ENCODE measurements around the gene EXOC3L4.

DNA sequence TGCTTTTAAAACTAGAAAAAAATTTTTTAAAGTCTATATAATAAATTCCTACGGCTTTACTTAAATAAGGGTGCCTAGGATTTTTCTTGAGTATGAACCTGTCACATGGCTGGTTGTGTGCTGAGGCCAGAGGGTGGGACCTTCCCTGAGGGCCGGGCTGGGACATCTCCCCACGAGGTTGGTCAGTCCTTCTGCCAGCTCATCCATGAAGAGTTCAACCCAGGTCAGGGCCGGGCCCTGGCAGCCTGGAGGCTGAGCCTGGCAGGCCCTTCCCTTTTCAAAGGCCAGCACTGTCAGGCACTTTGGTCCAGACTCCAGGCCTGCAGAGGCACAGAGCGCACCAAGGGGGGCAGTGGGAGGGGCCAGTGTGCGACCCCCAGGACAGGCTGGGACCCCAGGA, 60.5 kb downstream of the EXOC3L4 start:
- TF ChIP-seq, protein P1, sequence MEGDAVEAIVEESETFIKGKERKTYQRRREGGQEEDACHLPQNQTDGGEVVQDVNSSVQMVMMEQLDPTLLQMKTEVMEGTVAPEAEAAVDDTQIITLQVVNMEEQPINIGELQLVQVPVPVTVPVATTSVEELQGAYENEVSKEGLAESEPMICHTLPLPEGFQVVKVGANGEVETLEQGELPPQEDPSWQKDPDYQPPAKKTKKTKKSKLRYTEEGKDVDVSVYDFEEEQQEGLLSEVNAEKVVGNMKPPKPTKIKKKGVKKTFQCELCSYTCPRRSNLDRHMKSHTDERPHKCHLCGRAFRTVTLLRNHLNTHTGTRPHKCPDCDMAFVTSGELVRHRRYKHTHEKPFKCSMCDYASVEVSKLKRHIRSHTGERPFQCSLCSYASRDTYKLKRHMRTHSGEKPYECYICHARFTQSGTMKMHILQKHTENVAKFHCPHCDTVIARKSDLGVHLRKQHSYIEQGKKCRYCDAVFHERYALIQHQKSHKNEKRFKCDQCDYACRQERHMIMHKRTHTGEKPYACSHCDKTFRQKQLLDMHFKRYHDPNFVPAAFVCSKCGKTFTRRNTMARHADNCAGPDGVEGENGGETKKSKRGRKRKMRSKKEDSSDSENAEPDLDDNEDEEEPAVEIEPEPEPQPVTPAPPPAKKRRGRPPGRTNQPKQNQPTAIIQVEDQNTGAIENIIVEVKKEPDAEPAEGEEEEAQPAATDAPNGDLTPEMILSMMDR (conservative IDR thresholded peaks at IDR 0.05 in 1 of 2, IDR thresholded peaks at IDR 0.05 in 1 of 2; ENCODE audit: low read depth in 1 of 2, low read length in 2 of 2) = no peak
- no peak for TF ChIP-seq EZH2 (IDR thresholded peaks at IDR 0.05; ENCODE audit: low read length, missing control alignments)
